CD4-positive, alpha-beta T cell (primary cell): ENCODE results near the gene RAD50. TPM values are rescaled to one million over a fixed set of nuclear protein-coding genes. Genes with fewer than 3 reads are reported as not detected.
A peak's percentile ranks its signal among the peaks of the same experiment; 100 is the strongest.

Experiments used
- ATAC-seq: fragments of 200-7000 bp; cut with Tn5 transposase; one replicate; pipeline ENCODE4 v1.10.0; 2022; ENCODE audit warnings: mild to moderate bottlenecking; ENCODE audit not compliant: poor library complexity
- CTCF ChIA-PET: fragments of 350-600 bp; sonication (Branson Sonifier 250); formaldehyde crosslinking; loops from one replicate; lab custom pipeline; 2021; ENCODE audit warnings: antibody characterized with exemption, inconsistent platforms; lab: Charles Lee
- POLR2A ChIA-PET: fragments of 350-600 bp; sonication (Branson Sonifier 250); formaldehyde crosslinking; loops from one replicate; lab custom pipeline; 2021; ENCODE audit warnings: antibody characterized with exemption, inconsistent platforms; lab: Charles Lee
- DNase-seq, 14 experiments: peaks; one replicate each; pipeline ENCODE4 v3.0.0-alpha.2; 2013 to 2020; ENCODE audit warnings: mixed read lengths in 2 of 14
- H3K27ac ChIP-seq, 2 donors: one replicate each; pipeline versions ENCODE4 v1.5.1 to v1.7.0; 2013; ENCODE audit warnings: low read length in 2 of 2, low read depth in 1 of 2, mild to moderate bottlenecking in 1 of 2
- H3K27me3 ChIP-seq, 2 experiments: 1 replicate in 1 of 2; 2 replicates in 1 of 2; pipeline versions ENCODE4 v1.6.1 to v1.7.0; 2013; ENCODE audit warnings: low read length in 2 of 2, control low read depth in 1 of 2, mild to moderate bottlenecking in 1 of 2, moderate library complexity in 1 of 2; ENCODE audit not compliant: insufficient read depth in 2 of 2, control insufficient read depth in 1 of 2
- H3K36me3 ChIP-seq: one replicate; pipeline ENCODE4 v1.6.1; 2013; ENCODE audit warnings: low read length, control low read depth; ENCODE audit not compliant: insufficient read depth
- H3K4me1 ChIP-seq: one replicate; pipeline ENCODE4 v1.6.1; 2013; ENCODE audit warnings: low read length, control low read depth; ENCODE audit not compliant: insufficient read depth
- H3K4me3 ChIP-seq: one replicate; pipeline ENCODE4 v1.5.1; 2013; ENCODE audit warnings: mild to moderate bottlenecking, low read length, moderate library complexity
- H3K9me3 ChIP-seq, 2 experiments: 1 replicate in 1 of 2; 2 replicates in 1 of 2; pipeline versions ENCODE4 v1.6.1 to v1.7.0; 2013; ENCODE audit warnings: low read length in 2 of 2, mild to moderate bottlenecking in 2 of 2, control low read depth in 1 of 2, moderate library complexity in 1 of 2; ENCODE audit not compliant: control insufficient read depth in 1 of 2, insufficient read depth in 1 of 2
- H3K27ac Mint-ChIP-seq: one replicate; pipeline ENCODE4 v1.8.0; 2020; ENCODE audit warnings: mixed read lengths
- H3K27me3 Mint-ChIP-seq: one replicate; pipeline ENCODE4 v1.8.0; 2021; ENCODE audit warnings: mixed read lengths
- H3K36me3 Mint-ChIP-seq: one replicate; pipeline ENCODE4 v1.8.0; 2021; ENCODE audit warnings: low read depth, mixed read lengths
- H3K4me1 Mint-ChIP-seq: one replicate; pipeline ENCODE4 v1.8.0; 2021; ENCODE audit warnings: low read depth, mixed read lengths
- H3K4me3 Mint-ChIP-seq: one replicate; pipeline ENCODE4 v1.8.0; 2020; ENCODE audit warnings: mild to moderate bottlenecking, mixed read lengths
- H3K9me3 Mint-ChIP-seq: one replicate; pipeline ENCODE4 v1.8.0; 2020; ENCODE audit warnings: mixed read lengths
- intact Hi-C, 2 experiments: fragments of 100-400 bp; cut with DNase I in 1 of 2; cut with micrococcal nuclease in 1 of 2; formaldehyde crosslinking; loops; one replicate each; pipeline versions ENCODE4 v1.15.1 to v1.9.0; 2023 to 2025; cut with DNase I, micrococcal nuclease
- total RNA-seq, 174 experiments: library from RNA in 2 of 174; stranded (reverse) in 2 of 174; gene quantifications; one replicate each; pipeline ENCODE4 v1.2.3 and lab custom pipeline; 2021 to 2026
- TF ChIP-seq, protein P1 (sequence below): fragments of 200-600 bp; IDR thresholded peaks from one replicate; pipeline ENCODE4 v1.8.0; 2022; ENCODE audit warnings: antibody characterized with exemption, mild to moderate bottlenecking

Gene RAD50
- total RNA-seq, 2 experiments from 2014 or later, result 12.7 to 13.4 TPM

DNA sequence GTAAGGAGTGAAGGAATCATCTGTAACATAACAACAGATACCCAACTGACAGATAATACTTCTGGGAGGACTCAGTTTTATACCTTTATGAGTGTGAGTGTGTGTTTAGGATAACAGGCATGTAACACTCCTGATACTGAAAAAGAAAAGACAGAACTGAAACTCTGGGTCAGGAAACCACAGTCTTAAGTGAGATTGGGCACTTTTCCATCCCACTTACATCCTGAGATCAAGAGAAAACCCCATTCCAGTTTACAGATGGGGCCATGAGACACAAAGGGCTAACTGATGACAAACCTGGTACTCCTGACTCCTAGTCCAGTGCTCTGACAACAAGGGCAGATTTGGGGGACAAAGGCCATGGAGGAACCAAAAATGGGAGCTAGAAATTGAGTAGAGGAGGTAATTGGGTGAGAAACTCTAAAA lies 31.5 kb upstream of the RAD50 start:
- no peaks in the 10 kb centered on the region for H3K9me3 ChIP-seq
- DNase-seq (no peak), ATAC-seq (no peak)
- ChIA-PET POLR2A (no interaction called here), CTCF (no interaction called here)
- H3K36me3 ChIP-seq, result no peaks in the 10 kb centered on the region
- Mint-ChIP-seq H3K4me1 (peaks cover 8% of the 10 kb centered on the region), H3K27ac (no peak overlapping the region), H3K9me3 (no peaks in the 10 kb centered on the region), H3K36me3 (no peaks in the 10 kb centered on the region), H3K27me3 (no peaks in the 10 kb centered on the region), H3K4me3 (no peak overlapping the region)
- no peak overlapping the region for H3K27ac ChIP-seq
- intact Hi-C loops, result loop anchor here (5.0 to 10.0 kb wide), 2 partner anchors 89 to 187 kb away; no protein-coding TSS in a partner anchor
- H3K4me3 ChIP-seq, result no peak overlapping the region
- H3K4me1 ChIP-seq, result peaks cover 15% of the 10 kb centered on the region
- no peaks in the 10 kb centered on the region for H3K27me3 ChIP-seq
- TF ChIP-seq, protein P1, sequence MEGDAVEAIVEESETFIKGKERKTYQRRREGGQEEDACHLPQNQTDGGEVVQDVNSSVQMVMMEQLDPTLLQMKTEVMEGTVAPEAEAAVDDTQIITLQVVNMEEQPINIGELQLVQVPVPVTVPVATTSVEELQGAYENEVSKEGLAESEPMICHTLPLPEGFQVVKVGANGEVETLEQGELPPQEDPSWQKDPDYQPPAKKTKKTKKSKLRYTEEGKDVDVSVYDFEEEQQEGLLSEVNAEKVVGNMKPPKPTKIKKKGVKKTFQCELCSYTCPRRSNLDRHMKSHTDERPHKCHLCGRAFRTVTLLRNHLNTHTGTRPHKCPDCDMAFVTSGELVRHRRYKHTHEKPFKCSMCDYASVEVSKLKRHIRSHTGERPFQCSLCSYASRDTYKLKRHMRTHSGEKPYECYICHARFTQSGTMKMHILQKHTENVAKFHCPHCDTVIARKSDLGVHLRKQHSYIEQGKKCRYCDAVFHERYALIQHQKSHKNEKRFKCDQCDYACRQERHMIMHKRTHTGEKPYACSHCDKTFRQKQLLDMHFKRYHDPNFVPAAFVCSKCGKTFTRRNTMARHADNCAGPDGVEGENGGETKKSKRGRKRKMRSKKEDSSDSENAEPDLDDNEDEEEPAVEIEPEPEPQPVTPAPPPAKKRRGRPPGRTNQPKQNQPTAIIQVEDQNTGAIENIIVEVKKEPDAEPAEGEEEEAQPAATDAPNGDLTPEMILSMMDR, result no peak

DNA sequence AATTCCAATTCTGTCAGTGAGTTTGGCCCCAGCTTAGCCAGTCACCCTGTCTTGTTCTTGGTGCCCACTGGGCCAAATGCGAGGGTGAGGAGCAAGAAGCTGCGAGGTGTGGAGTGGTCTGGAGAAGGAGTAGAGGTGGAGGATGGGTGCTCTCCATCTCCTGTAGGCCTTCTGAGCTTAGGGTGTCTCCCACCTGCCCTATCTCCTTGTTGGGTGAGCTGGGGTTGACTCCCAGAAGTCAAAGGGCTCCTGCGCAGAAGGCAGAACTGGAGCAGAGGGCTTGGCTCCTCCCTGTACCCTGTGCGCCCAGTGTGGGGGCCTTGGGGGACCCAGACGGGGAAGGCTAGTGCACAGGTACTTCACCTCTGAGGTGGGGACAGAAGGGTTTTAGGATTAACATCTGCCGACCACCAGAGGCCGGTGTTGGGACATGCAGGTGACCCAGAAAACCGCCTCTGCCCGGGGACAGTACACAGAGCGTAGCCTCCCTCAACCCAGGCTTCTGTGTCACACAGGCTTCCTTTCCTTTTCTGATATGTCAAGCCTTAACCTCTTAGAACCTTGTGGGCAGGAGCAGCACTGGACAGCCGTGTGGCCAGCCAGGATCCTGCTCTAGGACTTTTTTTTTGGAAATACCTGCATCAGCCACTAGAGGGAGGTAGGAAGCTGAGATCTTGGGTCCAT lies 30.3 kb upstream of the RAD50 start:
- CTCF ChIA-PET, result interaction anchor here (0.6 to 1.1 kb wide), 13 partner anchors 12 to 293 kb away, joined by 3 to 6 read pairs (median 3); partner anchors contain the start of gene RAD50
- H3K36me3 Mint-ChIP-seq, result no peaks in the 10 kb centered on the region
- no peak overlapping the region for H3K27ac Mint-ChIP-seq
- no peaks in the 10 kb centered on the region for H3K27me3 Mint-ChIP-seq
- Histone ChIP-seq H3K4me1 (peaks cover 15% of the 10 kb centered on the region), H3K4me3 (no peak overlapping the region), H3K27ac (no peak overlapping the region), H3K9me3 (no peaks in the 10 kb centered on the region), H3K27me3 (peaks cover 0 to under 1% of the 10 kb centered on the region in 2 experiments), H3K36me3 (no peaks in the 10 kb centered on the region)
- H3K4me1 Mint-ChIP-seq, result peaks cover 8% of the 10 kb centered on the region
- POLR2A ChIA-PET, result interaction anchor here (2.1 kb wide), 1 partner anchor 30 kb away, joined by 6 read pairs; the partner anchor contains the start of gene RAD50
- no peaks in the 10 kb centered on the region for H3K9me3 Mint-ChIP-seq
- peak; percentile 75 for ATAC-seq
- intact Hi-C loops, result loop anchor here (1.0 to 10.0 kb wide), 4 partner anchors 88 to 294 kb away; no protein-coding TSS in a partner anchor
- no peak overlapping the region for H3K4me3 Mint-ChIP-seq
- peak in 8 of 14 experiments; percentile 2 to 72 (median 36) for DNase-seq
- TF ChIP-seq, protein P1, result peak; percentile 98

DNA sequence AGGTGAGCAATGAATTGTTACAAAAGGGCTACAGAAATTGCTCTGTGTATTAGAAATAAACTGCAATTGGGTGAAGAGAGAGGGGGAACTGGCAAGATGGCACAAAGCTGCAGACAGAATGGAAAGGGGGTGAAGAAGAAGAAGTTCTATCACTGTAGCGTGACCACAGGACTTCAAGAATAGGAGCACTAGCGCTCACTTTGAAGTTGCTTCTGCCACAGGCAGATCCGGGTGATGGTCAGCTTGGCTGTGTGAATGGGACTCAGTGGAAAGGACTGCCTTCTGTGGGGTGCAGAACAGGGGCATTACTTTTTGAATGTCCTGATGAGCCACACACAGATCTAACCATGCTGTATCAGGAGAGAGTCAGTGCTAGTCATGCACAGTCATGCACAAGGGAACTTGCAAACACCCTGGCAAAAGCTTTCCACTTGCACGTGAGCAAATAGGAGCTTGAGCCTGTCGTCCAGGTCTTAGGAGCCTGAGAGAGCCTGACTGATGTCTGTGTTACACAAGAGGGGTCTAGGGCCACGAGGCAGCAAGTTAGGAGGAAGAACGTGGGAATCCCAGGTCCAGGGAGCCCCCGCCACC lies 29.7 kb upstream of the RAD50 start:
- Histone ChIP-seq H3K4me1 (peaks cover 15% of the 10 kb centered on the region), H3K27me3 (peaks cover 0 to 4% of the 10 kb centered on the region in 2 experiments), H3K4me3 (no peak overlapping the region), H3K36me3 (no peaks in the 10 kb centered on the region), H3K9me3 (no peaks in the 10 kb centered on the region), H3K27ac (no peak overlapping the region)
- Mint-ChIP-seq H3K9me3 (no peaks in the 10 kb centered on the region), H3K36me3 (no peaks in the 10 kb centered on the region), H3K27me3 (no peaks in the 10 kb centered on the region), H3K27ac (no peak overlapping the region), H3K4me1 (peaks cover 8% of the 10 kb centered on the region), H3K4me3 (no peak overlapping the region)
- DNase-seq, result peak in 1 of 14 experiments; percentile 16
- intact Hi-C loops, result loop anchor here (1.0 to 10.0 kb wide), 4 partner anchors 88 to 293 kb away; no protein-coding TSS in a partner anchor
- ChIA-PET POLR2A (interaction anchor here (2.1 kb wide), 1 partner anchor 30 kb away, joined by 6 read pairs; the partner anchor contains the start of gene RAD50), CTCF (interaction anchor here (0.6 to 1.1 kb wide), 13 partner anchors 11 to 293 kb away, joined by 3 to 6 read pairs (median 3); partner anchors contain the start of gene RAD50)
- TF ChIP-seq, protein P1, result no peak
- no peak for ATAC-seq
